SK-N-SH treated with all-trans-retinoic acid at 6 μM for 48 hours (cell line): ENCODE results near the gene GRM7.

Experiments
- ATAC-seq: fragments of 200-7000 bp; cut with Tn5 transposase; 3 replicates; pipeline ENCODE4 v1.9.1; 2020; ENCODE audit warnings: mild to moderate bottlenecking, moderate library complexity
- ARNTL ChIP-seq: fragments of 450-650 bp; formaldehyde crosslinking; IDR thresholded peaks from 2 replicates; pipeline ENCODE4 v1.5.0; 2020; ENCODE audit warnings: low read depth, mild to moderate bottlenecking, moderate library complexity, borderline replicate concordance
- BACH2 ChIP-seq: fragments of 250-450 bp; sonication (Bioruptor Pico); IDR thresholded peaks from 2 replicates; pipeline ENCODE4 v1.9.0; 2021; ENCODE audit warnings: mild to moderate bottlenecking, borderline replicate concordance
- CSDC2 ChIP-seq: fragments of 250-450 bp; sonication (Bioruptor Pico); IDR thresholded peaks from 2 replicates; pipeline ENCODE4 v1.5.0; 2020; ENCODE audit warnings: mild to moderate bottlenecking, moderate library complexity
- ESRRG ChIP-seq: fragments of 250-450 bp; sonication (Bioruptor Pico); IDR thresholded peaks from 2 replicates; pipeline ENCODE4 v1.6.1; 2021; ENCODE audit warnings: mild to moderate bottlenecking
- GLIS3 ChIP-seq: fragments of 250-450 bp; sonication (Bioruptor Pico); IDR thresholded peaks from 2 replicates; pipeline ENCODE4 v1.5.0; 2020; ENCODE audit warnings: mild to moderate bottlenecking, moderate library complexity
- ISL1 ChIP-seq: fragments of 250-450 bp; sonication (Bioruptor Pico); IDR thresholded peaks from 2 replicates; pipeline ENCODE4 v2.1.2; 2022; ENCODE audit warnings: mild to moderate bottlenecking, moderate library complexity
- OSR1 ChIP-seq: fragments of 250-450 bp; sonication (Bioruptor Pico); IDR thresholded peaks from 2 replicates; pipeline ENCODE4 v1.8.0; 2022; ENCODE audit warnings: moderate library complexity, mild to moderate bottlenecking, inconsistent platforms
- PPARA ChIP-seq: fragments of 250-450 bp; sonication (Bioruptor Pico); IDR thresholded peaks from 2 replicates; pipeline ENCODE4 v1.5.0; 2020; ENCODE audit warnings: mild to moderate bottlenecking, borderline replicate concordance
- RARB ChIP-seq: fragments of 250-450 bp; sonication (Bioruptor Pico); IDR thresholded peaks from 2 replicates; pipeline ENCODE4 v1.8.0; 2021; ENCODE audit warnings: mild to moderate bottlenecking, moderate library complexity
- SNAI2 ChIP-seq: fragments of 250-450 bp; sonication (Bioruptor Pico); IDR thresholded peaks from 2 replicates; pipeline ENCODE4 v1.5.0; 2020; ENCODE audit warnings: mild to moderate bottlenecking, moderate library complexity
- TCF4 ChIP-seq: fragments of 250-450 bp; sonication (Bioruptor Pico); IDR thresholded peaks from 2 replicates; pipeline ENCODE4 v1.8.0; 2021; ENCODE audit warnings: mild to moderate bottlenecking, moderate library complexity, borderline replicate concordance
- TOX ChIP-seq: fragments of 250-450 bp; sonication (Bioruptor Pico); IDR thresholded peaks from 2 replicates; pipeline ENCODE4 v1.8.0; 2021; ENCODE audit warnings: mild to moderate bottlenecking, moderate library complexity, borderline replicate concordance
- ZC3H10 ChIP-seq: fragments of 250-450 bp; sonication (Bioruptor Pico); IDR thresholded peaks from 2 replicates; pipeline ENCODE4 v1.5.1; 2021; ENCODE audit warnings: mild to moderate bottlenecking, moderate library complexity
- ZFP30 ChIP-seq: fragments of 450-650 bp; formaldehyde crosslinking; IDR thresholded peaks from 2 replicates; pipeline ENCODE4 v1.5.0; 2022; ENCODE audit warnings: mild to moderate bottlenecking, moderate library complexity
- ZNF565 ChIP-seq: fragments of 450-650 bp; formaldehyde crosslinking; conservative IDR thresholded peaks from 2 replicates; pipeline ENCODE4 v1.5.0; 2020; ENCODE audit warnings: low read depth, mild to moderate bottlenecking, moderate library complexity
- ZNF70 ChIP-seq: fragments of 450-650 bp; formaldehyde crosslinking; IDR thresholded peaks from 2 replicates; pipeline ENCODE4 v1.5.0; 2020; ENCODE audit warnings: mild to moderate bottlenecking, moderate library complexity
- ZNF8 ChIP-seq: fragments of 450-650 bp; formaldehyde crosslinking; IDR thresholded peaks from 2 replicates; pipeline ENCODE4 v1.5.0; 2020; ENCODE audit warnings: mild to moderate bottlenecking, moderate library complexity
- TF ChIP-seq, protein P1 (sequence below): fragments of 250-450 bp; sonication (Bioruptor Pico); IDR thresholded peaks from 2 replicates; pipeline ENCODE4 v1.8.0; 2021; ENCODE audit warnings: low read depth, mild to moderate bottlenecking, moderate library complexity, borderline replicate concordance
- TF ChIP-seq, protein P2 (sequence below): fragments of 250-450 bp; sonication (Bioruptor Pico); IDR thresholded peaks from 2 replicates; pipeline ENCODE4 v1.5.1; 2021; ENCODE audit warnings: mild to moderate bottlenecking, moderate library complexity
- TF ChIP-seq, protein P3 (sequence below): fragments of 250-450 bp; sonication (Bioruptor Pico); IDR thresholded peaks from 2 replicates; pipeline ENCODE4 v1.5.0; 2020; ENCODE audit warnings: mild to moderate bottlenecking, moderate library complexity
- TF ChIP-seq, protein P4 (sequence below): fragments of 250-450 bp; sonication (Bioruptor Pico); IDR thresholded peaks from 2 replicates; pipeline ENCODE4 v1.8.0; 2020; ENCODE audit warnings: mild to moderate bottlenecking, moderate library complexity, borderline replicate concordance
- TF ChIP-seq, protein P5 (sequence below): fragments of 250-450 bp; sonication (Bioruptor Pico); IDR thresholded peaks from 2 replicates; pipeline ENCODE4 v1.5.1; 2020; ENCODE audit warnings: low read depth, mild to moderate bottlenecking, moderate library complexity

The GRM7 gene

DNA sequence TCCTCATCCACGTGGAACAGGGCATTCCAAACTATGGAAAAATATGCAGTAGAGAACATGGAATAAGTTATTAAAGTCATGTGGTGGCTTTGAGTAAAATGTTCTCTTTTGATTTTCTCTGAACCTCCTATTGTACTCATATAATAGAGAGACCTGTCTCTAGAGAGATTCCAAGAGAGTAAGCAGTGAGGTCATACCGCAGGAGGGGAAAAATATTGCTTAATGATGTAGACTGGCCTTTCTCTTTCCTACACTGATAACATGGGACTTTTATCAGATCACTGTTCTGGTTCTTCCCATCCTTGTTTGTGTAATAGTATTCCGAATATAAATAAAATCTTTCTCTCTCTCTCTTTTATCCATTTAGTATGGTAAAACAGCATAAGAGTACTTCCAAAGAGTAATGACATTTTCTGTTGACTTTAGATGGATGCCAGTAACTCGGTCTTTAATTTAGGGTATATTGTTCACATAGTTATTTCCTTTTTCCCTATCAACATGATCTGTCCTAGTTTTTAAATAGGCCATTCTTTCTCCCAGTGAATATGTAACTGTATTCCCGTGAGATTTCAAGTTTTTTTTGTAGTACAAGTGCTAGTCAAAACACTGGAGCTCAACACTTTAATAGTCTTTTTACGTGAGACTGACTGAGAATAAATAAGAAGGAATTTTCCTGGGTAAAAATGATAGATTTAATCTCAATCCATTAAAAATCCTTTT lies 826.7 kb downstream of the GRM7 start:
- no peak for ATAC-seq
- TF ChIP-seq ZC3H10 (CRISPR knock-in tag), result no peak
- no peak for TF ChIP-seq OSR1
- no peak for TF ChIP-seq TCF4 (CRISPR knock-in tag)
- TF ChIP-seq ZNF565 (CRISPR knock-in tag), result no peak
- TF ChIP-seq ZFP30 (CRISPR knock-in tag), result no peak
- TF ChIP-seq, protein P1, sequence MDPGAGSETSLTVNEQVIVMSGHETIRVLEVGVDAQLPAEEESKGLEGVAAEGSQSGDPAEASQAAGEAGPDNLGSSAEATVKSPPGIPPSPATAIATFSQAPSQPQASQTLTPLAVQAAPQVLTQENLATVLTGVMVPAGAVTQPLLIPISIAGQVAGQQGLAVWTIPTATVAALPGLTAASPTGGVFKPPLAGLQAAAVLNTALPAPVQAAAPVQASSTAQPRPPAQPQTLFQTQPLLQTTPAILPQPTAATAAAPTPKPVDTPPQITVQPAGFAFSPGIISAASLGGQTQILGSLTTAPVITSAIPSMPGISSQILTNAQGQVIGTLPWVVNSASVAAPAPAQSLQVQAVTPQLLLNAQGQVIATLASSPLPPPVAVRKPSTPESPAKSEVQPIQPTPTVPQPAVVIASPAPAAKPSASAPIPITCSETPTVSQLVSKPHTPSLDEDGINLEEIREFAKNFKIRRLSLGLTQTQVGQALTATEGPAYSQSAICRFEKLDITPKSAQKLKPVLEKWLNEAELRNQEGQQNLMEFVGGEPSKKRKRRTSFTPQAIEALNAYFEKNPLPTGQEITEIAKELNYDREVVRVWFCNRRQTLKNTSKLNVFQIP (CRISPR knock-in tag), result no peak
- no peak for TF ChIP-seq GLIS3
- TF ChIP-seq ESRRG (CRISPR knock-in tag), result no peak
- TF ChIP-seq CSDC2 (CRISPR knock-in tag), result no peak

DNA sequence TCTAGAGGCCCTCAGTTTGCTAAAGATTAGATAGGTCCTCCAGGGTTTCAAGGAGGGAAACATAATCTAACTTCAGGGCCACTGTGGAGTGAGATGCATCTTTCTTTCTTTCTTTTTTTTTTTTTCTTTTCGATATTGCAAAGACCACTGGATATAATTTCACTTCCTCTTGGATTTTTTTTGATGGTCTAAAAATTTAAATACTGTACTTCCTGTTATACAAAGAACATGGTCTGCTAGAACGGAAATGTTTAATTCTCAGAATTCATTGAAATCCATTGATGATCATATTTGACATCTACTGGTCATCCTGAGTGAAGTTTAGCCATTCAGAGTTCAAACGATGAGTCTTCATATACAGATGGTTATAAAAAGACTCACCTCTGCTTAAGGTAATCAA lies 832.0 kb downstream of the GRM7 start:
- TF ChIP-seq ZFP30 (CRISPR knock-in tag) (no peak), TCF4 (CRISPR knock-in tag) (no peak)
- TF ChIP-seq, protein P2, sequence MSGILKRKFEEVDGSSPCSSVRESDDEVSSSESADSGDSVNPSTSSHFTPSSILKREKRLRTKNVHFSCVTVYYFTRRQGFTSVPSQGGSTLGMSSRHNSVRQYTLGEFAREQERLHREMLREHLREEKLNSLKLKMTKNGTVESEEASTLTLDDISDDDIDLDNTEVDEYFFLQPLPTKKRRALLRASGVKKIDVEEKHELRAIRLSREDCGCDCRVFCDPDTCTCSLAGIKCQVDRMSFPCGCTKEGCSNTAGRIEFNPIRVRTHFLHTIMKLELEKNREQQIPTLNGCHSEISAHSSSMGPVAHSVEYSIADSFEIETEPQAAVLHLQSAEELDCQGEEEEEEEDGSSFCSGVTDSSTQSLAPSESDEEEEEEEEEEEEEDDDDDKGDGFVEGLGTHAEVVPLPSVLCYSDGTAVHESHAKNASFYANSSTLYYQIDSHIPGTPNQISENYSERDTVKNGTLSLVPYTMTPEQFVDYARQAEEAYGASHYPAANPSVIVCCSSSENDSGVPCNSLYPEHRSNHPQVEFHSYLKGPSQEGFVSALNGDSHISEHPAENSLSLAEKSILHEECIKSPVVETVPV (CRISPR knock-in tag), result no peak
- ATAC-seq, result no peak

DNA sequence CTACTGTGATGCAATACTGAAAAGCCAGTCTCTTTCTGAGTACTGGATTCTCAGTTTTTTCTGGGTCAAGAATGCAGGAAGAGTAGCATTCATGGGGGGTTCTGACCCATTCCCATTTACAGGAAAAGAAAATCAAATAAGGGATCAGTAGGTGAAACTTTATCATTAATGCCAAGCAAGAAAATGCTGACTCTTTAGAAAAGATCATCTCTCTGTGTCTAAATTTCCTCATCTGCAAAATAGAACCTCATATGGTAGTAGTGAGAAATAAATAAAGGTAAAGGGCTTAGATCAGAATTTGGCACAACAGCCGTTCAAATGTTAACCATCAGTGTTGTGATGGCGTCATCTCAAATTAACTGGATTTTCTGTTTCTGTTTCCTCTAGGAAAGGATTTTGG lies 833.1 kb downstream of the GRM7 start:
- no peak for ATAC-seq

More for the DNA sequence above, 833.1 kb downstream of the GRM7 start:
- TF ChIP-seq ESRRG (CRISPR knock-in tag) (no peak), BACH2 (no peak), ZC3H10 (CRISPR knock-in tag) (no peak), ISL1 (no peak), SNAI2 (CRISPR knock-in tag) (no peak), TCF4 (CRISPR knock-in tag) (no peak), RARB (CRISPR knock-in tag) (no peak), ZNF565 (CRISPR knock-in tag) (no peak), ZNF8 (CRISPR knock-in tag) (no peak), ZFP30 (CRISPR knock-in tag) (no peak), TOX (CRISPR knock-in tag) (no peak), ZNF70 (CRISPR knock-in tag) (no peak), CSDC2 (CRISPR knock-in tag) (no peak), PPARA (CRISPR knock-in tag) (no peak), ARNTL (CRISPR knock-in tag) (no peak)
- TF ChIP-seq, protein P2 (CRISPR knock-in tag), result no peak
- TF ChIP-seq, protein P3, sequence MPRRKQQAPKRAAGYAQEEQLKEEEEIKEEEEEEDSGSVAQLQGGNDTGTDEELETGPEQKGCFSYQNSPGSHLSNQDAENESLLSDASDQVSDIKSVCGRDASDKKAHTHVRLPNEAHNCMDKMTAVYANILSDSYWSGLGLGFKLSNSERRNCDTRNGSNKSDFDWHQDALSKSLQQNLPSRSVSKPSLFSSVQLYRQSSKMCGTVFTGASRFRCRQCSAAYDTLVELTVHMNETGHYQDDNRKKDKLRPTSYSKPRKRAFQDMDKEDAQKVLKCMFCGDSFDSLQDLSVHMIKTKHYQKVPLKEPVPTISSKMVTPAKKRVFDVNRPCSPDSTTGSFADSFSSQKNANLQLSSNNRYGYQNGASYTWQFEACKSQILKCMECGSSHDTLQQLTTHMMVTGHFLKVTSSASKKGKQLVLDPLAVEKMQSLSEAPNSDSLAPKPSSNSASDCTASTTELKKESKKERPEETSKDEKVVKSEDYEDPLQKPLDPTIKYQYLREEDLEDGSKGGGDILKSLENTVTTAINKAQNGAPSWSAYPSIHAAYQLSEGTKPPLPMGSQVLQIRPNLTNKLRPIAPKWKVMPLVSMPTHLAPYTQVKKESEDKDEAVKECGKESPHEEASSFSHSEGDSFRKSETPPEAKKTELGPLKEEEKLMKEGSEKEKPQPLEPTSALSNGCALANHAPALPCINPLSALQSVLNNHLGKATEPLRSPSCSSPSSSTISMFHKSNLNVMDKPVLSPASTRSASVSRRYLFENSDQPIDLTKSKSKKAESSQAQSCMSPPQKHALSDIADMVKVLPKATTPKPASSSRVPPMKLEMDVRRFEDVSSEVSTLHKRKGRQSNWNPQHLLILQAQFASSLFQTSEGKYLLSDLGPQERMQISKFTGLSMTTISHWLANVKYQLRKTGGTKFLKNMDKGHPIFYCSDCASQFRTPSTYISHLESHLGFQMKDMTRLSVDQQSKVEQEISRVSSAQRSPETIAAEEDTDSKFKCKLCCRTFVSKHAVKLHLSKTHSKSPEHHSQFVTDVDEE, result no peak
- TF ChIP-seq, protein P4, sequence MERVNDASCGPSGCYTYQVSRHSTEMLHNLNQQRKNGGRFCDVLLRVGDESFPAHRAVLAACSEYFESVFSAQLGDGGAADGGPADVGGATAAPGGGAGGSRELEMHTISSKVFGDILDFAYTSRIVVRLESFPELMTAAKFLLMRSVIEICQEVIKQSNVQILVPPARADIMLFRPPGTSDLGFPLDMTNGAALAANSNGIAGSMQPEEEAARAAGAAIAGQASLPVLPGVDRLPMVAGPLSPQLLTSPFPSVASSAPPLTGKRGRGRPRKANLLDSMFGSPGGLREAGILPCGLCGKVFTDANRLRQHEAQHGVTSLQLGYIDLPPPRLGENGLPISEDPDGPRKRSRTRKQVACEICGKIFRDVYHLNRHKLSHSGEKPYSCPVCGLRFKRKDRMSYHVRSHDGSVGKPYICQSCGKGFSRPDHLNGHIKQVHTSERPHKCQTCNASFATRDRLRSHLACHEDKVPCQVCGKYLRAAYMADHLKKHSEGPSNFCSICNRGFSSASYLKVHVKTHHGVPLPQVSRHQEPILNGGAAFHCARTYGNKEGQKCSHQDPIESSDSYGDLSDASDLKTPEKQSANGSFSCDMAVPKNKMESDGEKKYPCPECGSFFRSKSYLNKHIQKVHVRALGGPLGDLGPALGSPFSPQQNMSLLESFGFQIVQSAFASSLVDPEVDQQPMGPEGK, result no peak
- TF ChIP-seq, protein P1 (CRISPR knock-in tag), result no peak
- TF ChIP-seq, protein P5, sequence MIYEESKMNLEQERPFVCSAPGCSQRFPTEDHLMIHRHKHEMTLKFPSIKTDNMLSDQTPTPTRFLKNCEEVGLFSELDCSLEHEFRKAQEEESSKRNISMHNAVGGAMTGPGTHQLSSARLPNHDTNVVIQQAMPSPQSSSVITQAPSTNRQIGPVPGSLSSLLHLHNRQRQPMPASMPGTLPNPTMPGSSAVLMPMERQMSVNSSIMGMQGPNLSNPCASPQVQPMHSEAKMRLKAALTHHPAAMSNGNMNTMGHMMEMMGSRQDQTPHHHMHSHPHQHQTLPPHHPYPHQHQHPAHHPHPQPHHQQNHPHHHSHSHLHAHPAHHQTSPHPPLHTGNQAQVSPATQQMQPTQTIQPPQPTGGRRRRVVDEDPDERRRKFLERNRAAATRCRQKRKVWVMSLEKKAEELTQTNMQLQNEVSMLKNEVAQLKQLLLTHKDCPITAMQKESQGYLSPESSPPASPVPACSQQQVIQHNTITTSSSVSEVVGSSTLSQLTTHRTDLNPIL (CRISPR knock-in tag), result no peak
